HEK293 (cell line): ENCODE measurements around the gene GARIN5B.
A peak's percentile ranks its signal among the peaks of the same experiment; 100 is the strongest.

ENCODE experiments used
- CTCF ChIA-PET: fragments of 350-600 bp; formaldehyde crosslinking; extraction: SDS; loops from one replicate; lab custom pipeline; 2021; ENCODE audit warnings: antibody characterized with exemption; lab: Yijun Ruan, JAX
- POLR2A ChIA-PET: fragments of 300-600 bp; formaldehyde crosslinking; extraction: SDS; loops from one replicate; lab custom pipeline; 2020; ENCODE audit warnings: antibody characterized with exemption, inconsistent platforms; lab: Yijun Ruan, JAX
- H3K27ac ChIP-seq: fragments of 200-500 bp; sonication (Bioruptor generic); 2 replicates; pipeline ENCODE4 v1.5.1; 2014; ENCODE audit warnings: low read depth, low read length, control low read depth, inconsistent platforms; ENCODE audit errors: extremely low read depth
- H3K36me3 ChIP-seq, 2 experiments: fragments of 200-500 bp in 1 of 2; sonication (Bioruptor generic) in 1 of 2; 1 replicate in 1 of 2; 2 replicates in 1 of 2; pipeline ENCODE4 v1.5.1; 2014 to 2017; ENCODE audit warnings: inconsistent platforms in 2 of 2, low read length in 2 of 2; ENCODE audit not compliant: control insufficient read depth in 2 of 2, insufficient read depth in 1 of 2
- H3K4me1 ChIP-seq: fragments of 200-500 bp; sonication (Bioruptor generic); 2 replicates; pipeline ENCODE4 v1.5.1; 2014; ENCODE audit warnings: mild to moderate bottlenecking, low read length, inconsistent platforms; ENCODE audit not compliant: control insufficient read depth, insufficient read depth
- H3K4me3 ChIP-seq: 2 replicates; pipeline ENCODE4 v1.5.1; 2011; ENCODE audit warnings: low read depth, mild to moderate bottlenecking, control low read depth, low read length, moderate library complexity
- H3K9me3 ChIP-seq: fragments of 200-500 bp; sonication (Bioruptor generic); 2 replicates; pipeline ENCODE4 v1.5.1; 2014; ENCODE audit warnings: low read depth, low read length, inconsistent platforms; ENCODE audit not compliant: control insufficient read depth, insufficient read depth
- GLIS1 ChIP-seq: fragments of 450-650 bp; formaldehyde crosslinking; IDR thresholded peaks from 2 replicates; pipeline ENCODE4 v1.5.1; 2016; ENCODE audit warnings: missing biosample characterization, missing genetic modification characterization
- HOXC10 ChIP-seq: sonication (generic); formaldehyde crosslinking; IDR thresholded peaks from 2 replicates; pipeline ENCODE4 v1.8.1; 2023; ENCODE audit warnings: mild to moderate bottlenecking, missing genetic modification reagents
- OVOL3 ChIP-seq: fragments of 450-650 bp; formaldehyde crosslinking; IDR thresholded peaks from 2 replicates; pipeline ENCODE4 v1.5.1; 2016; ENCODE audit warnings: missing biosample characterization, missing genetic modification characterization
- SCRT1 ChIP-seq: fragments of 450-650 bp; formaldehyde crosslinking; IDR thresholded peaks from 2 replicates; pipeline ENCODE4 v1.5.1; 2016; ENCODE audit warnings: missing biosample characterization, missing genetic modification characterization, borderline replicate concordance
- SP2 ChIP-seq: fragments of 450-650 bp; formaldehyde crosslinking; IDR thresholded peaks from 2 replicates; pipeline ENCODE4 v1.5.1; 2016; ENCODE audit warnings: missing biosample characterization, missing genetic modification characterization
- YY1 ChIP-seq: fragments of 450-650 bp; formaldehyde crosslinking; IDR thresholded peaks from 2 replicates; pipeline ENCODE4 v1.5.1; 2018; ENCODE audit warnings: missing biosample characterization, missing genetic modification characterization
- ZFHX2 ChIP-seq: fragments of 450-650 bp; formaldehyde crosslinking; conservative IDR thresholded peaks from 2 replicates; pipeline ENCODE4 v1.5.1; 2016; ENCODE audit warnings: missing biosample characterization, missing genetic modification characterization
- ZNF174 ChIP-seq: fragments of 450-650 bp; formaldehyde crosslinking; IDR thresholded peaks from 2 replicates; pipeline ENCODE4 v1.5.0; 2017; ENCODE audit warnings: missing biosample characterization, mild to moderate bottlenecking, missing genetic modification characterization
- ZNF184 ChIP-seq: fragments of 450-650 bp; IDR thresholded peaks from 2 replicates; pipeline ENCODE4 v1.5.1; 2018; ENCODE audit warnings: missing biosample characterization, mild to moderate bottlenecking, missing genetic modification characterization
- ZNF335 ChIP-seq: fragments of 450-650 bp; formaldehyde crosslinking; conservative IDR thresholded peaks from 2 replicates; pipeline ENCODE4 v1.5.1; 2016; ENCODE audit warnings: missing biosample characterization, missing genetic modification characterization
- ZNF350 ChIP-seq: fragments of 450-650 bp; formaldehyde crosslinking; IDR thresholded peaks from 2 replicates; pipeline ENCODE4 v1.5.0; 2017; ENCODE audit warnings: missing biosample characterization, mild to moderate bottlenecking, missing genetic modification characterization
- ZNF549 ChIP-seq: fragments of 450-650 bp; IDR thresholded peaks from 2 replicates; pipeline ENCODE4 v1.5.1; 2018; ENCODE audit warnings: missing biosample characterization, missing genetic modification characterization, mild to moderate bottlenecking, inconsistent platforms, moderate library complexity
- ZSCAN30 ChIP-seq: fragments of 450-650 bp; IDR thresholded peaks from 2 replicates; pipeline ENCODE4 v1.5.1; 2018; ENCODE audit warnings: missing biosample characterization, mild to moderate bottlenecking, missing genetic modification characterization, moderate library complexity
- TF ChIP-seq, protein P1 (sequence below): fragments of 450-650 bp; formaldehyde crosslinking; IDR thresholded peaks from 2 replicates; pipeline ENCODE4 v1.5.1; 2016; ENCODE audit warnings: missing biosample characterization, missing genetic modification characterization
- TF ChIP-seq, protein P2 (sequence below): fragments of 450-650 bp; formaldehyde crosslinking; IDR thresholded peaks from 2 replicates; pipeline ENCODE4 v1.5.1; 2017; ENCODE audit warnings: missing biosample characterization, missing genetic modification characterization
- TF ChIP-seq, protein P3 (sequence below): fragments of 450-650 bp; formaldehyde crosslinking; optimal IDR thresholded peaks from 2 replicates; pipeline ENCODE3; 2016; ENCODE audit warnings: missing biosample characterization, mild to moderate bottlenecking, missing genetic modification characterization
- TF ChIP-seq, protein P4 (sequence below): fragments of 450-650 bp; formaldehyde crosslinking; IDR thresholded peaks from 2 replicates; pipeline ENCODE4 v1.5.1; 2016; ENCODE audit warnings: missing biosample characterization, missing genetic modification characterization, borderline replicate concordance

GARIN5B gene

GRCh38 chr19:55407550-55407799, 44.4 kb upstream of the GARIN5B start, which contains the start of gene UBE2S (continued):
- TF ChIP-seq ZSCAN30 (tag by site-specific recombination): peak; percentile 52; the same call in 1 of the 2 replicates
- TF ChIP-seq YY1 (tag by site-specific recombination): peak; percentile 2; the same call in 1 of the 2 replicates
- peak; percentile 8; the same call in 1 of the 2 replicates for TF ChIP-seq ZNF549 (tag by site-specific recombination)

- TF ChIP-seq ZNF174 (tag by site-specific recombination) (no peak), YY1 (tag by site-specific recombination) (0 out of 2 replicates have a peak, but pooled peaks have one; percentile 35), SP2 (peak; percentile 6), GLIS1 (tag by site-specific recombination) (peak; percentile 34; the same call in 1 of the 2 replicates), ZNF335 (tag by site-specific recombination) (peak; percentile 31; the same call in 1 of the 2 replicates), ZFHX2 (tag by site-specific recombination) (peak; percentile 27; the same call in 1 of the 2 replicates)
- TF ChIP-seq, protein P1, sequence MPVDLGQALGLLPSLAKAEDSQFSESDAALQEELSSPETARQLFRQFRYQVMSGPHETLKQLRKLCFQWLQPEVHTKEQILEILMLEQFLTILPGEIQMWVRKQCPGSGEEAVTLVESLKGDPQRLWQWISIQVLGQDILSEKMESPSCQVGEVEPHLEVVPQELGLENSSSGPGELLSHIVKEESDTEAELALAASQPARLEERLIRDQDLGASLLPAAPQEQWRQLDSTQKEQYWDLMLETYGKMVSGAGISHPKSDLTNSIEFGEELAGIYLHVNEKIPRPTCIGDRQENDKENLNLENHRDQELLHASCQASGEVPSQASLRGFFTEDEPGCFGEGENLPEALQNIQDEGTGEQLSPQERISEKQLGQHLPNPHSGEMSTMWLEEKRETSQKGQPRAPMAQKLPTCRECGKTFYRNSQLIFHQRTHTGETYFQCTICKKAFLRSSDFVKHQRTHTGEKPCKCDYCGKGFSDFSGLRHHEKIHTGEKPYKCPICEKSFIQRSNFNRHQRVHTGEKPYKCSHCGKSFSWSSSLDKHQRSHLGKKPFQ (tag by site-specific recombination): no peak
- TF ChIP-seq, protein P2, sequence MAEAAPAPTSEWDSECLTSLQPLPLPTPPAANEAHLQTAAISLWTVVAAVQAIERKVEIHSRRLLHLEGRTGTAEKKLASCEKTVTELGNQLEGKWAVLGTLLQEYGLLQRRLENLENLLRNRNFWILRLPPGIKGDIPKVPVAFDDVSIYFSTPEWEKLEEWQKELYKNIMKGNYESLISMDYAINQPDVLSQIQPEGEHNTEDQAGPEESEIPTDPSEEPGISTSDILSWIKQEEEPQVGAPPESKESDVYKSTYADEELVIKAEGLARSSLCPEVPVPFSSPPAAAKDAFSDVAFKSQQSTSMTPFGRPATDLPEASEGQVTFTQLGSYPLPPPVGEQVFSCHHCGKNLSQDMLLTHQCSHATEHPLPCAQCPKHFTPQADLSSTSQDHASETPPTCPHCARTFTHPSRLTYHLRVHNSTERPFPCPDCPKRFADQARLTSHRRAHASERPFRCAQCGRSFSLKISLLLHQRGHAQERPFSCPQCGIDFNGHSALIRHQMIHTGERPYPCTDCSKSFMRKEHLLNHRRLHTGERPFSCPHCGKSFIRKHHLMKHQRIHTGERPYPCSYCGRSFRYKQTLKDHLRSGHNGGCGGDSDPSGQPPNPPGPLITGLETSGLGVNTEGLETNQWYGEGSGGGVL (tag by site-specific recombination): peak; percentile 55; the same call in 1 of the 2 replicates
- TF ChIP-seq, all 188 proteins: peak for 6
- H3K4me3 ChIP-seq: peak overlapping the region; percentile 96
- ChIA-PET POLR2A (interaction anchor here (0.5 to 3.4 kb wide), 50 partner anchors 8 to 290 kb away, joined by 3 to 78 read pairs (median 6); partner anchors contain the start of genes BRSK1, CCDC106, DNAAF3 and FIZ1), CTCF (interaction anchor here (0.6 kb wide), 2 partner anchors 38 to 56 kb away, joined by 3 read pairs; no protein-coding TSS in a partner anchor)
- peaks cover 38 to 49% of the 10 kb centered on the region in 2 experiments for H3K36me3 ChIP-seq
- H3K27ac ChIP-seq: peak overlapping the region; percentile 99
- H3K9me3 ChIP-seq: no peaks in the 10 kb centered on the region
- H3K4me1 ChIP-seq: peaks cover 9% of the 10 kb centered on the region
These were observed 43.9 kb upstream of the GARIN5B start for GRCh38 chr19:55406826-55407549.

- H3K4me3 ChIP-seq: peak overlapping the region; percentile 96
- no peaks in the 10 kb centered on the region for H3K9me3 ChIP-seq
- POLR2A ChIA-PET: interaction anchor here (0.6 to 3.4 kb wide), 18 partner anchors 9 to 265 kb away, joined by 3 to 78 read pairs (median 7); partner anchors contain the start of genes BRSK1, HSPBP1, ISOC2 and KMT5C
- H3K36me3 ChIP-seq: peaks cover 40 to 55% of the 10 kb centered on the region in 2 experiments
- CTCF ChIA-PET: interaction anchor here (1.3 to 1.7 kb wide), 3 partner anchors 12 to 114 kb away, joined by 3 to 4 read pairs (median 4); no protein-coding TSS in a partner anchor
- peaks cover 9% of the 10 kb centered on the region for H3K4me1 ChIP-seq
- H3K27ac ChIP-seq: peak overlapping the region; percentile 99; the same call in 1 of the 2 replicates
- TF ChIP-seq, protein P3, sequence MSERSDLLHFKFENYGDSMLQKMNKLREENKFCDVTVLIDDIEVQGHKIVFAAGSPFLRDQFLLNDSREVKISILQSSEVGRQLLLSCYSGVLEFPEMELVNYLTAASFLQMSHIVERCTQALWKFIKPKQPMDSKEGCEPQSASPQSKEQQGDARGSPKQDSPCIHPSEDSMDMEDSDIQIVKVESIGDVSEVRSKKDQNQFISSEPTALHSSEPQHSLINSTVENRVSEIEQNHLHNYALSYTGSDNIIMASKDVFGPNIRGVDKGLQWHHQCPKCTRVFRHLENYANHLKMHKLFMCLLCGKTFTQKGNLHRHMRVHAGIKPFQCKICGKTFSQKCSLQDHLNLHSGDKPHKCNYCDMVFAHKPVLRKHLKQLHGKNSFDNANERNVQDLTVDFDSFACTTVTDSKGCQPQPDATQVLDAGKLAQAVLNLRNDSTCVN (tag by site-specific recombination): no peak
- TF ChIP-seq, protein P4, sequence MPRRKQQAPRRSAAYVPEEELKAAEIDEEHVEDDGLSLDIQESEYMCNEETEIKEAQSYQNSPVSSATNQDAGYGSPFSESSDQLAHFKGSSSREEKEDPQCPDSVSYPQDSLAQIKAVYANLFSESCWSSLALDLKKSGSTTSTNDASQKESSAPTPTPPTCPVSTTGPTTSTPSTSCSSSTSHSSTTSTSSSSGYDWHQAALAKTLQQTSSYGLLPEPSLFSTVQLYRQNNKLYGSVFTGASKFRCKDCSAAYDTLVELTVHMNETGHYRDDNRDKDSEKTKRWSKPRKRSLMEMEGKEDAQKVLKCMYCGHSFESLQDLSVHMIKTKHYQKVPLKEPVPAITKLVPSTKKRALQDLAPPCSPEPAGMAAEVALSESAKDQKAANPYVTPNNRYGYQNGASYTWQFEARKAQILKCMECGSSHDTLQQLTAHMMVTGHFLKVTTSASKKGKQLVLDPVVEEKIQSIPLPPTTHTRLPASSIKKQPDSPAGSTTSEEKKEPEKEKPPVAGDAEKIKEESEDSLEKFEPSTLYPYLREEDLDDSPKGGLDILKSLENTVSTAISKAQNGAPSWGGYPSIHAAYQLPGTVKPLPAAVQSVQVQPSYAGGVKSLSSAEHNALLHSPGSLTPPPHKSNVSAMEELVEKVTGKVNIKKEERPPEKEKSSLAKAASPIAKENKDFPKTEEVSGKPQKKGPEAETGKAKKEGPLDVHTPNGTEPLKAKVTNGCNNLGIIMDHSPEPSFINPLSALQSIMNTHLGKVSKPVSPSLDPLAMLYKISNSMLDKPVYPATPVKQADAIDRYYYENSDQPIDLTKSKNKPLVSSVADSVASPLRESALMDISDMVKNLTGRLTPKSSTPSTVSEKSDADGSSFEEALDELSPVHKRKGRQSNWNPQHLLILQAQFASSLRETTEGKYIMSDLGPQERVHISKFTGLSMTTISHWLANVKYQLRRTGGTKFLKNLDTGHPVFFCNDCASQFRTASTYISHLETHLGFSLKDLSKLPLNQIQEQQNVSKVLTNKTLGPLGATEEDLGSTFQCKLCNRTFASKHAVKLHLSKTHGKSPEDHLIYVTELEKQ (tag by site-specific recombination): no peak
- TF ChIP-seq OVOL3 (tag by site-specific recombination): no peak
- TF ChIP-seq ZNF184 (tag by site-specific recombination): no peak
- TF ChIP-seq SCRT1 (tag by site-specific recombination): no peak
- 0 out of 2 replicates have a peak, but pooled peaks have one; percentile 27 for TF ChIP-seq HOXC10 (CRISPR knock-in tag)
- TF ChIP-seq ZNF350 (tag by site-specific recombination): no peak
These were observed 43.2 kb upstream of the GARIN5B start for GRCh38 chr19:55406091-55406825.
